Fibroblast of gingiva (primary cell): ENCODE data around the gene ZNF74.

Experiments used
- DNase-seq: peaks from one replicate; pipeline ENCODE4 v3.0.0-alpha.2; 2011; ENCODE audit warnings: low read depth

ZNF74 gene

DNA sequence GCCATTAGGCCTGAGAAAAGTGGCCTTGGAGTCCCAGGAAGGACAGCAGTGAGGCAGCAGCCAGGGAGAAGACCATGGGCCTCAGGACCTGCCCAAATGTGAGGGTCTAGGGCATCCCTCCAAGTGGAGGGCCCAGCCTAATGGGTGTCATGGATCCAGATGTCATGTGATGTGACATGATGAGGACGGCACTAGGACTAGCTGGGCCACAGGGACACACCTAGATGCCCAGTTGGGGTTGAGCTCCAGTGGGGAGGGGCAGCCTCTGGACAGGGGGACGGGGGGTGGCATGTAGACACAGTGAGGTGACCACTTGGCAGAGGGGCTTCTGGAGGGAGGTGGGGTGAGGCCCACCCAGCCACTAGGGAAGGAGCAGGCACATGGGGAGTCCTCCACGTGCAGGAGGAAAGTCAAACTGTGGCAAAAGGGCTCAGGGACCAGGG is 38.3 kb downstream of the ZNF74 start:
- no peak for DNase-seq

- no peak for DNase-seq
Measured at GRCh38 chr22:20433191-20433590, 39.2 kb downstream of the ZNF74 start.

DNA sequence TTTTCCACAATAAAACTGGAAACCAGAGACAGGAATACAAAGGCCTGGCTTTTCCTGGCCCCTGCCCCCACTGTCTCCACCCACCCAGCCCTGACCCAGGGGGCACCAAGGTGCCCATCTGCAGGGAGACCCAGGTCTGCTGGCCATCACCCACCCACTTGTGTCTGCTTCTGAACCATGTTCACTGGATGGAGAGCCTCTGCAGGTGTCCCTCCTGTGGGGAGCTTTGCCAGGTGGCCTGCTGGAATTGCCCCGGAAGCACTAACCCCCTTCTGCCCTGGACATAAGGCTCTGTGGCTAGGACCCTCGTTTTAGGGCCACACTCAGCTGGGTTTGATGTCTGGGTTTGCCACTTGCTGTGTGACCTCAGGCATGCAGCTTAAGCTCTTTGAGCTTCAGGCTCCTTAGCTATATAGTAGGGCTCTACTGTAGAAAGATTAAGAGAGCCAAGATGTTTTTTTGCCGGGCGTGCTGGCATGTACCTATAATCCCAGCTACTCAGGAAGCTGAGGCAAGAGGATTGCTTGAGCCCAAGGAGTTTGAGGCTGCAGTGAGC is 39.8 kb downstream of the ZNF74 start:
- no peak for DNase-seq

DNA sequence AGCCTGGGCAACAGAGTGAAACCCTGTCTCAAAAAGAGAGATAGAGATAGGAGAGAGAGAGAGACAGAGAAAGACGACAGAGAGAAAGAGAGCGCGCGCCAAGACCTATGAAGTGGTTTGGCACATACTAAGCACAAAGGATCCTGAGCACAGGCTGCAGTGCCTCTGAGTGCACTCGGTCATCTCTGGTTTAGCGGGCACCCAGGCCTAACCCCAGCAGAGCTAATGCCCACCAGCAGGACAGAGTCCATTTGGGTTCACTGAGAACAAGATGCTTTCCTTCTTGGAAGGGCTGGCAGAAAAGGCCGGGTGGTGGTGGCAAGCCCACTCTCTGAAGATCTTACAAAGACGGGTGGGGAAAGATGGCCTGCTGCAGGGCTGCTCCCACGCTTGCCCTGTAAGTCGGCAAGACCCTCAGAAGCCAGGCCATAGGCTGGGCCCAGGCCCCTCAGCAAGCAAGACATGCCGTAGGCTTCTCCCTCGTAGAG is 40.4 kb downstream of the ZNF74 start:
- DNase-seq, result no peak

DNA sequence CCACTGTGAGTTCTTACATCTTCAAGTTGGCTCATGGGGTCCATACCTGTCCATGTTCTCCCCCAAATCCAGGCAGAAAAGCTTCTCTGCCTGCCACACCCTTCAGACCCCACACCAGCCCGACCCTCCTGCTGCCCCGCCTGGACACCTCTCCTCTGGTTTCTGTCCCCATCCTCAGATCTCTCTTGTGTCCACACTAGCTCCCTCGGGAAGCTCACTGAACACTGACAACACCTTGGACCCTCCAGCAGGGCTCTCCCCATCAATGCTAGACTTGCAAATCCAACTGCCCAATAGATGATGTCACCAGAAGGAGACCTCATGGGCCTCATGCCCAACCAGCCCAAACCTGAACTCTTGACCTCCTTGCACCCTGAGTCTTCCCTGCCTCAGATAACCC is 40.8 kb downstream of the ZNF74 start:
- no peak for DNase-seq

- DNase-seq, result no peak
Measured at GRCh38 chr22:20435436-20436306, 41.7 kb downstream of the ZNF74 start.

- DNase-seq, result no peak
Measured at GRCh38 chr22:20436307-20436767, 42.4 kb downstream of the ZNF74 start.

- no peak for DNase-seq
Measured at GRCh38 chr22:20436768-20437612, 43.0 kb downstream of the ZNF74 start.

DNA sequence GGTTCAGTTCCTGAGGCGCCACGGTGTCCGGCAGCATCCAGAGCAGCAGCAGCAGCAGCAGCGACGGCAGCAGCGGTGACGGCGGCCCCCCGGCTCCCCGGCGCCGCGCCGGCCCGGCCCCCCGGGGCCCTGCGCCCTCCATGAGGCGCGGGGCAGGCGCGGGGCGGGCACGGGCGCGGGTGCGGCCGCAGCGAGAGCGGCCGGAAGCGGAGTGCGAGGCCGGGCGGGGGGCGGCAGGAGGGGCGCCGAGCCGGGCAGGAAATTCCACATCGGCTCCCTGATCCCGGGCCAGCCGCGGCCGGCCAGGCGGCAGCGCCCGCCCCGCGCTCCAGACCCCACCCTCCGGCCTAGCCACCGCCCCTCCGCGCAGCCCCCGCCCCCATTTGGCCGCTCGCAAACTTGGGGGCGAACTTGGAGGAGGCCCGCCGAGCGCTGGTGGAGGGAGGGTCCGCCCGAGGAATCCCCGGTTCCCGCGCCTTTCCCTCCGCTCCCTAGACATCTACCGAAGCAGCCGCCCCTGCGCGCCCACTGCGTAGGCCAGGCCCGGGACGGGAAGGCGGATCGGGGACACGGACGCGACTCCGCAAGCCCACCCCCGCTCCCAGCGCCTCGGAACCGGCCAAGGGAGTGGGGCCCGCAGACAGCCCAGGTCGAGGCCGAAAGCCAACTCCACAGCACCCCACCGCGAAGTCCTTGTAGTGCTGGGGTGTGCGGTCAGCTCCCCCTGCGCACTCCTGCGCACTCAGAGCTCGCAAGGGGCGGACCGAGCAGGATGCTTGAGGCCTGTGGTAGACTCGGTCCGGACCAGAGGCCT is 43.9 kb downstream of the ZNF74 start, which contains the start of gene SCARF2:
TSS of gene SCARF2 (minus strand) at position 213 of the 814 bp plus-strand sequence. CDS start at position 142, 71 bp downstream.
- DNase-seq, result peak; percentile 68

DNA sequence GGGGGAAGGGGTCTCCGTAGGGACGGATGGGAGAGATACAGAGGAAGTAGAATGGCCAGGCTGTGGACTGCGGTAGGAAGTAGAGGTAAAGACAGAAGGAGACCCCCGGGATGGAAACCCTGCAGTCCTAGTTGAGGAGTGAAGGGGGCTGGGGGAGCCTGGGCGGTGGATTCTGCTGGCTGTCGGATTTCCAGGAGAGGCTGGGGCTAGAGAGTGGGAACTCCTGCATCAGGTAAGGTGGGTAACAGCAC is 44.4 kb downstream of the ZNF74 start:
- DNase-seq, result no peak

GRCh38 chr22:20438678-20439492 is 44.9 kb downstream of the ZNF74 start:
- DNase-seq, result no peak

GRCh38 chr22:20439556-20439927 is 45.6 kb downstream of the ZNF74 start:
- DNase-seq, result no peak

GRCh38 chr22:20439928-20440575 is 46.1 kb downstream of the ZNF74 start:
- no peak for DNase-seq

GRCh38 chr22:20440637-20441591 is 47.0 kb downstream of the ZNF74 start:
- DNase-seq, result no peak

GRCh38 chr22:20441631-20442484 is 47.9 kb downstream of the ZNF74 start:
- peak; percentile 43 for DNase-seq

- no peak for DNase-seq
Measured at GRCh38 chr22:20442485-20443284, 48.7 kb downstream of the ZNF74 start.

DNA sequence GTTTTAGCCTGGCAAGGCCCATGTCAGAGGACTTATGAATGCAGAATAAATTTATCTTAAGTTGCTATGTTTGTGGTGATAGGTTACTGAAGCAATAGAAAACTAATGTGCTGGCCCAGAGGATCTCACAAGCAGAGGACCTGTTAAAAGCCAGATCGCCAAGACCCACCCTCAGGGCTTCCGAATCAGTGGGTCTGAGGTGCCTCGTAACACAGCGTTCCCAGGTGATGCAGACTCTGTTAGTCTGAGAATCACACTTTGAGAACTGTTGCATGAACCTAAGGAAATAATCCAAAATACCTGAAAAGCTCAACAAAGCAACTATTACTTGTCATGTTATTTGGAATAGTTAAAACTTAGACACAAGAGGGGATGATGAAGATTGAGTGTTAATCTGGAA is 50.4 kb downstream of the ZNF74 start:
- DNase-seq, result no peak
